NCI-H524 (cell line): ENCODE data around the gene PCGF3.
"Not testable (repeated sequence)": the region's sequence is repeated elsewhere in the genome, so short reads cannot be mapped to it uniquely, and the experiment has no call there.

Experiments
- DNase-seq, 2 experiments: peaks; one replicate each; lab custom pipeline; 2025; lab: John Stamatoyannopoulos, UW

The PCGF3 gene

GRCh38 chr4:704198-704891, 1.3 kb upstream of the PCGF3 start:
- no peak for DNase-seq

- DNase-seq, result no peak
Measured at GRCh38 chr4:704971-705277, 708 bp upstream of the PCGF3 start.

DNA sequence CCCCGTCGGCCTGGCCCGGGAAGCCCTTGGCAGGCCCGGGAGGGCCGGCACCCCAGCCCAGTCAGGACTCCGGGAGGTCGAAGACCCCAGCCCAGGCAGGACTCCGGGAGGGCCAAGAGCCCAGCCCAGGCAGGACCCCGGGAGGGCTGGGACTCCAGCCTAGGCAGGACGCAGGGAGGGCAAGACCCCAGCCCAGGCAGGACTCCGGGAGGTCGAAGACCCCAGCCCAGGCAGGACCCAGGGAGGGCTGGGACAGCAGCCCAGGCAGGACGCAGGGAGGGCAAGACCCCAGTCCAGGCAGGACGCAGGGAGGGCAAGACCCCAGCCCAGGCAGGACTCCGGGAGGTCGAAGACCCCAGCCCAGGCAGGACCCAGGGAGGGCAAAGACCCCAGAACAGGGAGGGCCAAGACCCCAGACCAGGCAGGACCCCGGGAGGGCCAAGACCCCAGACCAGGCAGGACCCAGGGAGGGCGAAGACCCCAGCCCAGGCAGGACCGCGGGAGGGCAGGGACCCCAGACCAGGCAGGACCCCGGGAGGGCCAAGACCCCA, 526 bp downstream of the PCGF3 start:
- not testable (repeated sequence) for DNase-seq

GRCh38 chr4:706834-707598, 1.4 kb downstream of the PCGF3 start:
- DNase-seq, result no peak

GRCh38 chr4:707929-708630, 2.4 kb downstream of the PCGF3 start:
- DNase-seq, result no peak

DNA sequence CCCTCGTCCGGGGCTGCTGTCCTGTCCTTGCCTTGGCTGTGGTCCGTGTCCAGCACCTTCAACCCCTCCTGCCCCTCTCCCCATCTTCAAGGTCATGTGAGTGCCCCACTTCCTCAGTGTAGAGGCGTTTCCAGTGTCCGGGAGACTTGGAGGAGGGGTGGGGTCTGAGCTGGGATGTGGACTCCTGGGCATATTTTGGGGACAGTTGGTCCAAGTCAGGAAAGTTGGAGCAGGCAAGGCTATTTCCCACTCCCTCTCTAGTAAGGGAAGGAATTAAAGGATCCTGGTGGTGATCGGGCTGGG, 3.0 kb downstream of the PCGF3 start:
- DNase-seq, result no peak

DNA sequence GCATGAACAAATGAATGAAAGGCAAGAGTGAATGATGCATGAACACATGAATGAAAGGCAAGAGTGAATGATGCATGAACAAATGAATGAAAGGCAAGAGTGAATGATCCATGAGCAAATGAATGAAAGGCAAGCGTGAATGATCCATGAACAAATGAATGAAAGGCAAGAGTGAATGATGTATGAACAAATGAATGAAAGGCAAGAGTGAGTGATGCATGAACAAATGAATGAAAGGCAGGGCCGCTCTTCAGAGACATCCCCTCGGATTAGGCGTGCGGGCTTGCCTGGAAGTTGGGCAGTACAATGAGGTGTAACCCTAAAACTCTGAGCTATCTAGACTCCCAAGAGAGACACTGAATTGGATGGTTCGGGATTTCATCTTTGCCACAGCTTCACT, 3.7 kb downstream of the PCGF3 start:
- DNase-seq, result no peak

- no peak for DNase-seq
Measured at GRCh38 chr4:710116-710515, 4.5 kb downstream of the PCGF3 start.

DNA sequence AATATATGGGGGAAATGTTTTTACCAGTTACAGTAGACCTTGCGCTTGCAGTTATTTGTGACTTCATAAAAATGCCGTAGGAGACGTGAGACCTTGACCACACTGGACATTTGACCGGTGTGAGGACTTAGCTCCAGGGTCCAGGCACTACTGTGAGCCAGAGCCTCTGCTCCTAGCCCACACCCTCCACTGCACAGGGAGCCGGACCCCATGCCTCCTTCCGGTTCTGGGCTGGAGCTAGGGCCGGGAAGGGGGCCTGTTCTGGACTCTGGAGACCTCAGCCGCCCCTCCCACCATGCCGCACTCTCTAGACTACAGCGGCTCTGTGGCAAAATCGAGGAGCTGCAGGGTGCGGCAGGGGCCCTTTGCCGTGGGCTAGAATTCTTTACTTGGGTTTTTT, 5.3 kb downstream of the PCGF3 start:
- DNase-seq, result no peak

GRCh38 chr4:712093-712492, 6.5 kb downstream of the PCGF3 start:
- no peak for DNase-seq

- DNase-seq, result no peak
Measured at GRCh38 chr4:712916-713632, 7.4 kb downstream of the PCGF3 start.

DNA sequence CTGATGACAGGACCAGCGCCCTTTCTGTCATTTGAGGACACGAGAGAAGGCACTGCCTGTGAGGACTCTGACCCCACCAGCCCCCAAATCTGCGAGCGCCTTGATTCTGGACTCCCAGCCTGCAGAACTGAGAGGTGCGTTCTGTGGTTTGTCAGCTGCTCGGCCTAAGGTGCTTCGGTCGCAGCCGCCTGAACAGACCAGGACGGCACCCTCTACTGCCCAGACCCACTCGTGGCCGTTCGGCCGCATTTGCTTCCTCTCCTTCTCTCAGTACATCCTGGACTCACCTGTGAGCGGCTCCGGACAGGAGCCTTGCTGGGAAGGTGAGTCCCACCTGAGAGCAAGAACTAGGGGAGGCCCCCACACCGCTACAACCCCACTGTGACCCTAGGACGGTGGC, 8.5 kb downstream of the PCGF3 start:
- DNase-seq, result no peak

- no peak for DNase-seq
Measured at GRCh38 chr4:717601-718320, 12.1 kb downstream of the PCGF3 start.

- no peak for DNase-seq
Measured at GRCh38 chr4:718460-718859, 12.8 kb downstream of the PCGF3 start.

DNA sequence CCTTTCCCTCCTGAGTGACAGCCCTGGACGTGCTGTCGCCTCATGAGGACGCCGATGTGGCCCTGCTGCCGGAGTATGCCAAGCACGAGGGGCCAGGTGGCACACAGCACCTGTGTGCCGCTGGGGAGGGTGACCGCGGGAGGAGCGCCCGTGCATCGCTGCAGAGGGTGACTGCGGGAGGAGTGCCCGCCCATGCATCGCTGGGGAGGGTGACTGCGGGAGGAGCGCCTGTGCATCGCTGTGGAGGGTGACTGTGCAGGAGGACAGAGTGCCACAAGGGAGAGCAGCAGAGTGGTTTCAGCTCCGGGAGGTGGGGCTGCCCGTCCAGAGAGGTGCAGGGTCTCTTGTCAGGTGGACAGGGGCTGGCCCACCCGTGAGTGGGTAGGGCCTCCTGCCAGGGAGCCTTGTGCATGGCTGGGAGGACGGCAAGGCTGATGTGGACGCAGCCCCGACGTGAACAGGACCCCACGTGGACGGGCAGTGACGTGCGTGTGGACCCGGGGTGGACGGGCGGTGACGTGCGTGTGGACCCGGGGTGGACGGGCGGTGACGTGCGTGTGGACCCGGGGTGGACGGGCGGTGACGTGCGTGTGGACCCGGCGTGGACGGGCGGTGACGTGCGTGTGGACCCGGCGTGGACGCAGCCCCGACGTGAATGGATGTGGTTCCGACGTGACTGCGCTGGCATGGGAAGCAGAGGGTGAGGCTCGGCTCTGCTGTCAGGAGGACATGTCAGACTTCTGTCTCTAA, 14.7 kb downstream of the PCGF3 start:
- no peak for DNase-seq

GRCh38 chr4:721261-722168, 15.9 kb downstream of the PCGF3 start:
- DNase-seq, result no peak

DNA sequence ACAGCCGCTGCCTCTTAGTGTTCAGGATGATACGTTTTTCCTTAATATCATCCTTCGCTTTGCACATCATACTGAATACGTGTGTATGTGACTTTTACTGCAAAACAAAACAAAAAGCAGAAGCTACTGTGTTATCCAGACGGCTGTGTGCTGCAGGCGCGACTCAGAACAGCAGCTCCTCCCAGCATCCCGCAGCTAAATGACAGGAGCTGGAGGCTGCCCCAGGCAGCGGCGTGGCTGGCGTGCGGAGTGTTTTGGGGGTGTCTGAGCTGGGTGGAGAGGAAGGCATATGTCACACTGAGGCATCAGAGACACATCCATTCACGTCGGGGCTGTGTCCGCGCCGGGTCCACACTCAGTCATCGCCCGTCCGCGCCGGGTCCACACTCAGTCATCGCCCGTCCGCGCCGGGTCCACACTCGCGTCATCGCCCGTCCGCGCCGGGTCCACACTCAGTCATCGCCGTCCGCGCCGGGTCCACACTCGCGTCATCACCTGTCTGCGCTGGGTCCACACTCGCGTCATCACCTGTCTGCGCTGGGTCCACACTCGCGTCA, 16.6 kb downstream of the PCGF3 start:
- no peak for DNase-seq

DNA sequence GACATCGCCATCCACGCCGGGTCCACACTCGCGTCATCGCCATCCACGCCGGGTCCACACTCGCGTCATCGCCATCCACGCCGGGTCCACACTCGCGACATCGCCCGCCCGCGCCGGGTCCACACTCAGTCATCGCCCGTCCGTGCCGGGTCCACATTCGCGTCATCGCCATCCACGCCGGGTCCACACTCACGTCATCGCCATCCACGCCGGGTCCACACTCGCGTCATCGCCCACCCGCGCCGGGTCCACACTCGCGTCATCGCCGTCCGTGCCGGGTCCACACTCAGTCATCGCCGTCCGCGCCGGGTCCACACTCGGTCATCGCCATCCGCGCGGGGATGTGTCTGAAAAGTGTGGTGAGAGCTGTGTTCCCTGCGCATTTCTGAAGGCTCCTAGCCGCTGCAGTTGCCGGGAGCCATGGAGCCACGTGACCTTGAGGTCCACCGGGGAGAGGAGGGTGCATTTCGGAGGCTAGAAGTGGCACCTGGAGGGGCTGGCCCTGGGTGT, 17.3 kb downstream of the PCGF3 start:
- DNase-seq, result no peak

DNA sequence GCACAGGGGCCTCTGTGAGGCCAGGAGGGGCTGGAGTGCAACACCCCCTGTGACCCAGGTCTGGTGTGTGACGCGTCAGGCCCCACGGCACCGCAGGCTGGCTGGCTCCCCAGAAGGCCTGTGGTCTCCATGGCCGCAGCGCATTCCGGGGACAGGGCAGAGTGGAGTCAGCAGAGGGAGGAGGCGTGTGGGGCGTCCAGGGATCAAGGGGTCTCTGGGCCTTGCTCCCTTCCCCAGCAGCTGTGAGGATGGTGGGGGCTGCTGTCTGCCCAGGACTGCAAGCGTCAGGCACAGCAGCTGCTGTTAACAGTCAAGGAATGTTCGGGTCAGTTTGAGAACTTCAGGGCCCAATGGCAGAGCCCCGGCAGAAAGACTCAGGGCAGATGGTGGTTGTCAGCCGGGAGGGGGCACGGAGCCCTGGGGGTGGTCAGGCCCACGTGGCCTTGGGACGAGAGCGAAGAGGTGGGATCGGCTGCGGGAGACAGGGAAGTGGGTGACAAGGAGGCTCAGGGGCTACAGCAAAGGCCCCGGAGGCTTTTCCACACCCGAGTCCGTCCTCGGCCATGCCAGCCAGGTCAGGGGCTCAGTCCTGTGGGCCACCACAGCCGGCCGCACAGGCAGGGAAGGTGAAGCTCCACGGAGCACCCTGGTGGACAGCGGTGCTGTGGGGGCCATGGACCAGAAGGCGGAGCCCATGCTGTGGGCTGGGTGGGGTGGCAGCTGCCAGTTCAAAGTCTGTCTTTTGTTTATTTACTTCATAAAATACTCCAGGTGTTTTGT, 18.3 kb downstream of the PCGF3 start:
- DNase-seq, result no peak
